ENCODE results near the gene SCAMP2. TPM values are rescaled to one million over a fixed set of nuclear protein-coding genes. Genes with fewer than 3 reads are reported as not detected.

Gene SCAMP2
- total RNA-seq, 1 experiment from 2014 or later, result 38.0 TPM

GRCh38 chr15:74804935-74805334 lies 68.2 kb downstream of the SCAMP2 start (continued):
- TF ChIP-seq, protein P1, sequence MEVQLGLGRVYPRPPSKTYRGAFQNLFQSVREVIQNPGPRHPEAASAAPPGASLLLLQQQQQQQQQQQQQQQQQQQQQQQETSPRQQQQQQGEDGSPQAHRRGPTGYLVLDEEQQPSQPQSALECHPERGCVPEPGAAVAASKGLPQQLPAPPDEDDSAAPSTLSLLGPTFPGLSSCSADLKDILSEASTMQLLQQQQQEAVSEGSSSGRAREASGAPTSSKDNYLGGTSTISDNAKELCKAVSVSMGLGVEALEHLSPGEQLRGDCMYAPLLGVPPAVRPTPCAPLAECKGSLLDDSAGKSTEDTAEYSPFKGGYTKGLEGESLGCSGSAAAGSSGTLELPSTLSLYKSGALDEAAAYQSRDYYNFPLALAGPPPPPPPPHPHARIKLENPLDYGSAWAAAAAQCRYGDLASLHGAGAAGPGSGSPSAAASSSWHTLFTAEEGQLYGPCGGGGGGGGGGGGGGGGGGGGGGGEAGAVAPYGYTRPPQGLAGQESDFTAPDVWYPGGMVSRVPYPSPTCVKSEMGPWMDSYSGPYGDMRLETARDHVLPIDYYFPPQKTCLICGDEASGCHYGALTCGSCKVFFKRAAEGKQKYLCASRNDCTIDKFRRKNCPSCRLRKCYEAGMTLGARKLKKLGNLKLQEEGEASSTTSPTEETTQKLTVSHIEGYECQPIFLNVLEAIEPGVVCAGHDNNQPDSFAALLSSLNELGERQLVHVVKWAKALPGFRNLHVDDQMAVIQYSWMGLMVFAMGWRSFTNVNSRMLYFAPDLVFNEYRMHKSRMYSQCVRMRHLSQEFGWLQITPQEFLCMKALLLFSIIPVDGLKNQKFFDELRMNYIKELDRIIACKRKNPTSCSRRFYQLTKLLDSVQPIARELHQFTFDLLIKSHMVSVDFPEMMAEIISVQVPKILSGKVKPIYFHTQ (CRISPR knock-in tag; IDR thresholded peaks at IDR 0.05), result no peak

- no peak for TF ChIP-seq ZNF138 (CRISPR knock-in tag; conservative IDR thresholded peaks at IDR 0.05)
- no peak for TF ChIP-seq IRF2 (CRISPR knock-in tag; IDR thresholded peaks at IDR 0.05; ENCODE audit: borderline replicate concordance, low read depth)
- no peak for TF ChIP-seq ZNF423 (CRISPR knock-in tag; IDR thresholded peaks at IDR 0.05)
- no peak for TF ChIP-seq AFF4 (CRISPR knock-in tag; IDR thresholded peaks at IDR 0.05; ENCODE audit: borderline replicate concordance)
- TF ChIP-seq HMGXB4 (CRISPR knock-in tag; IDR thresholded peaks at IDR 0.05), result no peak
- ChIA-PET CTCF (interaction anchor here (1.5 to 1.6 kb wide), 2 partner anchors 32 to 171 kb away, joined by 5 read pairs; no protein-coding TSS in a partner anchor), POLR2A (no interaction called here)
- 0 out of 2 replicates have a peak, but pooled peaks cover 2% of the 10 kb centered on the region for H3K4me1 Mint-ChIP-seq
- H3K36me3 Mint-ChIP-seq, result peaks cover 7% of the 10 kb centered on the region; the same call in 1 of the 2 replicates
- no peaks in the 10 kb centered on the region for H3K27me3 Mint-ChIP-seq (ENCODE audit: low read depth)
- no peak overlapping the region for H3K27ac Mint-ChIP-seq
- no peak overlapping the region for H3K4me3 Mint-ChIP-seq
- ATAC-seq, result no peak
- no peaks in the 10 kb centered on the region for H3K9me3 Mint-ChIP-seq
- DNase-seq (ENCODE audit: low spot score), result no peak
These were observed 70.2 kb downstream of the SCAMP2 start for GRCh38 chr15:74802862-74803447.

GRCh38 chr15:74802290-74802689 lies 70.9 kb downstream of the SCAMP2 start:
- Mint-ChIP-seq H3K9me3 (no peaks in the 10 kb centered on the region), H3K27me3 (ENCODE audit: low read depth) (no peaks in the 10 kb centered on the region), H3K36me3 (peaks cover 7% of the 10 kb centered on the region; the same call in 1 of the 2 replicates), H3K27ac (no peak overlapping the region), H3K4me3 (no peak overlapping the region), H3K4me1 (0 out of 2 replicates have a peak, but pooled peaks cover 2% of the 10 kb centered on the region)
- ChIA-PET CTCF (interaction anchor here (1.0 to 1.5 kb wide), 2 partner anchors 21 to 31 kb away, joined by 3 to 5 read pairs; partner anchors contain the start of gene CSK), POLR2A (no interaction called here)
- DNase-seq (ENCODE audit: low spot score) (no peak), ATAC-seq (no peak)
- no peak for TF ChIP-seq JAZF1 (CRISPR knock-in tag; IDR thresholded peaks at IDR 0.05)
- TF ChIP-seq, protein P2, sequence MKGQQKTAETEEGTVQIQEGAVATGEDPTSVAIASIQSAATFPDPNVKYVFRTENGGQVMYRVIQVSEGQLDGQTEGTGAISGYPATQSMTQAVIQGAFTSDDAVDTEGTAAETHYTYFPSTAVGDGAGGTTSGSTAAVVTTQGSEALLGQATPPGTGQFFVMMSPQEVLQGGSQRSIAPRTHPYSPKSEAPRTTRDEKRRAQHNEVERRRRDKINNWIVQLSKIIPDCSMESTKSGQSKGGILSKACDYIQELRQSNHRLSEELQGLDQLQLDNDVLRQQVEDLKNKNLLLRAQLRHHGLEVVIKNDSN (CRISPR knock-in tag; IDR thresholded peaks at IDR 0.05), result no peak
- TF ChIP-seq ZMAT4 (CRISPR knock-in tag; IDR thresholded peaks at IDR 0.05), result no peak
- TF ChIP-seq, protein P1 (CRISPR knock-in tag; IDR thresholded peaks at IDR 0.05), result no peak
- no peak for TF ChIP-seq JUN (CRISPR knock-in tag; IDR thresholded peaks at IDR 0.05)
- TF ChIP-seq E2F5 (CRISPR knock-in tag; IDR thresholded peaks at IDR 0.05), result no peak
- TF ChIP-seq, protein P3, sequence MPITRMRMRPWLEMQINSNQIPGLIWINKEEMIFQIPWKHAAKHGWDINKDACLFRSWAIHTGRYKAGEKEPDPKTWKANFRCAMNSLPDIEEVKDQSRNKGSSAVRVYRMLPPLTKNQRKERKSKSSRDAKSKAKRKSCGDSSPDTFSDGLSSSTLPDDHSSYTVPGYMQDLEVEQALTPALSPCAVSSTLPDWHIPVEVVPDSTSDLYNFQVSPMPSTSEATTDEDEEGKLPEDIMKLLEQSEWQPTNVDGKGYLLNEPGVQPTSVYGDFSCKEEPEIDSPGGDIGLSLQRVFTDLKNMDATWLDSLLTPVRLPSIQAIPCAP (CRISPR knock-in tag; IDR thresholded peaks at IDR 0.05), result no peak
- TF ChIP-seq EMX1 (CRISPR knock-in tag; IDR thresholded peaks at IDR 0.05), result no peak
- no peak for TF ChIP-seq E2F1 (CRISPR knock-in tag; IDR thresholded peaks at IDR 0.05)
- no peak for TF ChIP-seq SMAD4 (CRISPR knock-in tag; IDR thresholded peaks at IDR 0.05)
- no peak for TF ChIP-seq CREM (CRISPR knock-in tag; IDR thresholded peaks at IDR 0.05)

Measured in WTC11 (cell line).